OCI-M2 (cell line): ENCODE measurements around the gene HPGD.
"Not testable (repeated sequence)": the region's sequence is repeated elsewhere in the genome, so short reads cannot be mapped to it uniquely, and the experiment has no call there.

Experiments used
- DNase-seq: peaks from one replicate; lab custom pipeline; 2025; ENCODE audit not compliant: unreplicated experiment; lab: John Stamatoyannopoulos, UW

The HPGD gene

DNA sequence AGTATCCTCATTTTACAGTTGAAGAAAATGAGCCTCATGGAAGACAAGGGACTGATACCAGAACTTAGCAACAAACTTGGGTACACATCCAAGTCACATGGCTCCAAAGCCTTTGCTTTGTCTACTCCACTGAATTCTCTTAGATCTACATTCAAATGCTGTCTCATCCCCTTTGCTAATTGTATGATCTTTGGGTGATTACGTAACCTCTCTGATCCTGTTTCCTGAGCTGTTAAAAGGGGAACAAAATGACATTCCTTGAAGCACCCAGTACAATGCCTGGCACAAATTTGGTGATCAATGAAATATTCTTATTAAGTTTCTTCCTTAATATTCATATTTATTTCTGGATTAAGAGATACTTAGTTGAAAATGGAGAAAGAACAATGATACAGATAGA lies 5.9 kb upstream of the HPGD start:
- DNase-seq, result no peak

DNA sequence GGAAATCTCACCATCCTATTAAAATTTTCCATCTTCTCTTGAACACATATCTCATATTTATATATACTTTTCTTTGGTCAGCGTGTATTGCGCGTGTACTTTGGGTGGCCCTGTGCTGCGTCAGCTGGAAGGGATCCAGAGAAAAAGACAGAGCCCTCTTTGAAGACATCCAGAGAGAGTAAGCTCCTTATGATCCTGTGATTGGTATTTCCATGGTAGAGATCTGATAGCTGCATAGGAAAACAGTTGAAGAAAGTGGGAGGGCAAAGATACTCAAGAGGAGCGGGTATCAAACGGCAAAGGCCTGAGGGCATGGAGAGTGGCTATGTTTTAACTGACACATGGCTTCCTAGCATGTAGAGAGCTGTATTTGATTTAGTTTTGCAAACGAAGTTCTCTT lies 4.4 kb upstream of the HPGD start:
- no peak for DNase-seq

DNA sequence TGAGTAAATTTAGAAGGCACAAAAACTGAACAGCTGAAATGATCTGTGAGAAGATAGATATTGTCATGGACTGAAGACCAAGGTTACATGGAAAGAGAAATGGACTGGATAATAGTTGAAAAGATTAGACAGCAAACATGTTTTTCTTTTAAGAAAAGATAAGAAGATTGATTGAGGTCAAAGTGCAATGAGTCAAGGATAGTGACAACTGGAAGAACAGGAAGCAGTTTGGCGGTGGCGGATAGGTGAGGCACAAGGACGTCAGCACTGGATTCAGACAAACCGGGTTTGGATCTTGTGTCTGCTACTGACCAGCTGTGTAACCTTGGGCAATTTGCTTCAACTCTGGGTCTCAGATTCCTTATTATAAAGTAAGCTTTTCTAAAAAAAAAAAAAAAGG lies 2.0 kb upstream of the HPGD start:
- DNase-seq, result no peak

DNA sequence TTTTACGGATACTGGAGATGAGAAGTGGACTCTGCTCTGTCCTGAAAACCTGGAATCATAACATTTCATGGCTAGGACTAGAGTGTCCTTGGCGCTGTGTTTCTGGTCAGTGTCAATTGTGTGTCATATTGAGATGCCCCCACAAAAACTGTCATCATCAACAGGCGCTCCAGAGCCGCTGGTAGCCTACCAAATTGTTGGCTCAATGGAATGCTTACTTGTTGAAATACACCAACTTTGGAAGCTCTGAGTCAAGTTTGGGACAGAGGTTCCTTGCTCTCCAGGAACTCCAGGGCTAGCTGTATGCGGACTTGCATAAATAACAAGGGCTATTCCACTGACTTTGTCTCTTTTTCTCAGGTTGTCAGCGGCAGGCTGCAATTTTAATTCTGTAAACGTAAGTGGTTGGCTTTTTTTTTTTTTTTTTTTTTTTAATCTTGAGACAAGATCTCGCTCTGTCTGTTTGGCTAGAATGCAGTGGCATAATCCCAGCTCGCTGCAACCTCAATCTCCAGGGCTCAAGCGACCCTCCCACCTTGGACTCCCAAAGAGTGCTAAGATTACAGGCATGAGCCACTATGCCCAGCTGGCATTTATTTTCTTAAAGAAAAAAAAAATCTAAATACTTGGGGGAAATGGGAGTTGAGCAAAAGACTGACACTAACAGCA lies 871 bp upstream of the HPGD start:
- no peak for DNase-seq

DNA sequence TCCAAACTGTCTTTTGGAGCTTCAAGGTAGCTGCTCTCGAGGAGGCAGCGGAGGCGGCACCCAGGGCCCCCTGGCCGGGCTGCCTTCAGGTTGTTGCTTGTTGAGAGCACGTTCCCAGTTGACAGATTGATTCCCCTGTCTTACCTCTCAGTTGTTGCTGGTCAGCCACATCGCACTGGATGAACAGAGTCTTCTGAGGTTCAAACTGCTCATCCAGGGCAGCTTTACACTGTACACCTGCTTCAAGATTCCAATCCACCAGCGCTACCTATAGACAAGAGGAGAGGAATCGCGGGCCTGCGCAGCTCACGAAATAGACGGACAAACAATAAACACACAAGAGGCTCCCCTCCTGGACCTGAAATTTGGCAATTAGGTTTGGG lies 497 bp downstream of the HPGD start:
- DNase-seq, result no peak

DNA sequence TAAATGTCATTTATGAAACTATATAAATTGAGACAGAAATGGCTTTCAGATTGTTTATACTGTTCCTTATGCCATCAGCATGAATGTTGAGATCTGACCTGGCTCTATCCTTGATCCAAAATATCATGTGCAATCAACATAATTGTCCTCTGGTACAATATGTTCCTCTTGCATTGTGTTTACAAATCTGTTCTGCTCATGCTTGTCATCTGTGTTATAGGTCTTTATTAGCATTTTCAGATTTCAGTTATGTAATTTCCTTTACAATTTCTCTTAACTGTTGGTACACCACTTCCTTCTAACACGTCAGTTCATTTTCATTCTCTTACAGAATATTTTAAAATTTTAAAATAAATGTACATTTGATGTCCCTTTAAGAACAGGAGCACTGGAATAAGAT lies 1.6 kb downstream of the HPGD start:
- no peak for DNase-seq

DNA sequence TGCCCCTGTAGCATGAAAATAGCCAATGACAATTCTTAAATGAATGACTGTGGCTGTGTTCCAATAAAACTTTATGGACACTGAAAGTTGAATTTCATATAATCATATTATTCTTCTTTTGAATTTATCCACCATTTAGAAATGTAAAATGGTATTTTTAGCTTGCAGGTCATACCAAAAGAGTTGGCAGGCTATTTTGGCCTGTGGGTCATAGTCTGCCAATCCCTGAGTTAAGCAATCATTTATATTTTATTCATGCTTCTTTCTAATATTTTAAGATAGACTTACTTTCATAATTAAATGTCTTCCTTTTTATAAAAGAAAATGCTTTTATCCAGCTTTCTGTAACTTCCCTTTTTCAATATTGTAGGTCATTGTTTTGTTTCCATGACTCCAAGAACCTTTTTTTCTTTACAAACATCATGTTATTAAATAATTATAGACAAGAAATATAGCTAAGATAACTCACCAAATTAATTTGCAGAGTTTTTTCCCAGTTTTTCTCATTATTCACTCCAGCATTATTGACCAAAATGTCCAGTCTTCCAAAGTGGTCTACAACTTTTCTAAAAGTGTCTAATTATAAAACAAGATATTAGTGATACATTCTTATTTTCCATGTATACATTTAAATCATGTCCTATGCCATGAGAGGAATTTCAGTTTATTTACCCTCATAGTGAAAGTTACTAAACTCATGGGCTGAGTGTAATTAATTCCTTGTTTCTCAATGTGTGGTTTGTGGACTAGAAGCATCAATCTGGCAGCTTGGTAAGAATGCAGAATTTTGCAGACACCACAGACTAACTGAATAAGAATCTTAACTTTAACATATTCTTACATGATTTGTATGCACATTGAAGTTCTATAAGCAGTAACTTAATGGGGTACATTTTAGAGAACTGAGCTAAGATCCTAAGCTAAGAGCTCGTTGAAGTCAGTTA lies 4.5 kb downstream of the HPGD start:
- no peak for DNase-seq

DNA sequence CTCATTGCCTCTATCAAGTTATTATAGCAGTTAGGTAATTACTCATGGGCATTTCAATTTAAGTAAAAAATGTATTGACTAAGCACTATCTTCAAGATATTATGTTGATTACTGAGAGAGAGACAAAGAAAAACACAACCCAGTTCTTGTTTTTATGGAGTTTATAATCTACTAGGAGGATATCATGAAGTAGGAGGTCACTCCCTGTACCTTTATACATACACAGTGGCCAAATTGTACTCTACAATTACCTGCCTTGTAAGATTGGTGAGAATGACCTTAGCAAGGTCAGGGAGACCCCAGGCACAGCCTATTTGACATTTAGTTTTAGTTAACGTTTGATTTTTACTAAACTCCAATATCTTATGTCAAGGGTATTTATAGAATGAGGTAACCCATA lies 5.5 kb downstream of the HPGD start:
- no peak for DNase-seq

DNA sequence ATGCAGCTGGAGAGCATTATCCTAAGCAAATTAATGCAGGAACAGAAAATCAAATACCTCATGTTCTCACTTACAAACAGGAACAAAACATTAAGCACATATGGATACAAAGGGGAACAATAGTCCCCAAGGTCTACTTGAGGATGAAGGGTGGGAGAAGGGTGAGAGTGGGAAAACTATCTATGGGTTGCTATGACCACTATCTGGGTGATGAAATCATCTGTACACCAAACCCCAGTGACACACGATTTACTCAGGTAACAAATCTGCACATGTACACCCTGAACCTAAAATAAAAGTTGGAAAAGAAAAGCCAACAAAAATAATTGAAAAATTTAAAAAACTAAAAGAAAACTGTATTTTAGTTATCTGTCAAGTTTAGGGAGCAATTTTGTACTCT lies 5.9 kb downstream of the HPGD start:
- no peak for DNase-seq

DNA sequence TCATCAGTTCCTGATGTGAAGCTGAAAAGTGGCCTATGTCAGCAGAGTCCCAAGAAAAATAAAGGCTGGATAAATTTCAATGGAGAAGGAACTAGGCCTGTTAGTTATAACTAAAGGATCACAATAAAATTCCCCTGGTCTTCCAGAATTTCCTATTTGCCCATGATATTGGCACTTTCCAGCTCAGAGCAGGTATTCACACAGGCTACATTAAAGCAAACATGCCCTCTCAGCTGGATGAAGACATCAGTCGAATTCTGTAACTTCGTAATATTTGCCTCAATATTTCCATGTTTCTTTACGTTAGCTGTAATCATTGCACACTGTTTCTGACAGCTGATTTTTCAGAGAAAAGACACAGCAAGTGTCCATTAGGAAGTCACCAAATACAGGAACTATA lies 9.5 kb downstream of the HPGD start:
- no peak for DNase-seq

DNA sequence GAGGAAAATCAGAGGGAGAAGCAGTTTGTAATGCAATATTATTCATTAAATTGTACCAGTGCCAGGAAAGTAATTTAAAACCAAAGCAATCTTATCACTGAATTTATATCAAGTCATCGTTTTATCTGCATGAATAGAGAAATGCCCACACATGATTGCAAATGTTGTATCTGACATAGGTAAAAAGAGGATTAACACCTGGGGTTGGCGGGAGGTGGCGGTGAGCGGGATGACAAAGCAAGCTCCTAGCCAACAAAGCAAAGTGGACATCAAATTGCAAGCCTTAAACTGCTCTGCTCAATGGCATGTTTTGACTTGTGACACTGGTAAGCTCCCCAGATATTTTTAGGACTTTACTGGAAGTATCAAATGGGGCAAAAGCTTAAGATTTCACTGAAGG lies 16.4 kb downstream of the HPGD start:
- DNase-seq, result no peak

DNA sequence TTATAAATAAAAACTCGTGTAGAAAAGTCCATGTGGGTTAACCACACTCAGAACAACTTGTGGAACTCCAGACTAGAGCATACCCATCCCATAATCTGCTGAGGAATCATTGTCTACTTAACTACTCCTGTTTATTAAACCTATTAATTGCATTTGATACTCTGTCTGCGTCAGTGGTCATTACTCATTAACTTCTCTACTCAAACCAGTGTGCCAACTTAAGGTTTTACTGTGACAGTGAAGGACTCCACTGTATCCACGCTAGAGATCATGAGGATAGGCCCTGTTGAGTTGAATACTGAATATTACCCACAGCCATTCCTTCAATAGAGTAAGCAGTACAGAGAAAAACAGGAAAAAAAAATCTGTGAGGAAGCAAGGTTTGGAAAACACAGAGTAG lies 17.3 kb downstream of the HPGD start:
- DNase-seq, result no peak

DNA sequence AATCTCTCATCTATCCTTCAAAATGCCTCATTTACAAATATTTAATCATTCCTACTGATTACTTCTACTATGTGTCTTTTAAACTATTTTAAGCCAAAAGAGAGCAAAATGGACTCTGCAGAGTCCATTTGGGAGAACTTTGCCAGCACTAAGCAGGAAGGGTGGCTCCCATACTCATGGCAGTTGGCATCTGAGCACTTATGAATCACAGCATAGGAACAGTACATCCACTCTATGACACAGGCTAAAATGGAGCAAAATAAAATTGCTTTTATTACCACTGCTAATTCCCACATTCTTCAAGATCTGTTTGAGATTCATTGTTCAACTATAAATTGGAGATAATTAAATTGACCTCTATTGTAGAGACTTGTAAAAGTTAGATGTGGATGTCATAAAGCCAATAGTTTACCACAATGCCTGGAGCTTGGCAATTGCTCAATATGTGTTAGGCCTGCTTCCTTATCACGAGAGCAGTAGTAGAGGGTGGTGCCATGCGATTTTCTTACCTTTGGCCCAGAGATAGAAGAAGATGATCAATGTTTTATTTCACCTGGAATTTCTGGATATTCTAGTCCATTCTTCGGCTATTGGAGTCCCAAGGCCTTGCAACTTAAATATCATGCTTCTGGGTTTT lies 19.1 kb downstream of the HPGD start:
- DNase-seq, result no peak

DNA sequence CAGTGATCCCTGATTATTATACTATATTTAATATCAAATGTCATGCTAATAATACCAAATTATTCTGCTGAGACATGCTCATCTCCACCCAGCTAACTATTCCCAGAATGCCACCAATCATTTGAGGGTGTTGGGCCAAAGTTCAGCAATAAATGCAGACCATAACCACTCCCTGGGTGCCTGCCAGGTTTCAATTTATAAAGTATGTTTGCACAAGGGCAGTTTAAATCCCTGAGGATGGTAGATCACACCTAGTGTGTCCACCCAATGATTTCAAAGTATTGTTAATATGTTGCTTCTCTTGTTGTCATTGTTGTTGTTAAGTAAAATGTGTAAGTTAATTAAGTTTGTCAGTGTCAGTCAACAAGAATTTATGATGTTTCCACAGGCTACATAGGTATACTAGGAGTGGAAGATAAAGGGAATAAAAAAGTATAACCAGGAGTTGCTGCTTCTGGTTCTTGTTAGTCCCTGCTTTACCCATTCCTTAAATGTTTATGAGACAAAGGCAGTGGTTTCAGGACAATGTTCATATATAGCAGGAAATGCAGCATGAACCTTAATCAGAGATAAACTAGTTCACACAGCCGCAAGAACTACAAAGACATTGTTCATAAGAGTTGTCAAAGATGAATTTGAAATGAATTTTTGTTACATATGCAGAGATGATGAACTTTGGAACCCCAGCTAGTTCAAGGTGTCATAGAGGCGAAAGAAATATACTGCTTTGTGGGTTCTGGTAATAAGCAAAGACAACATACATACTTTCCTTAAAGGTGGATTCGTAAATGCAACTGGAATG lies 25.5 kb downstream of the HPGD start:
- no peak for DNase-seq

DNA sequence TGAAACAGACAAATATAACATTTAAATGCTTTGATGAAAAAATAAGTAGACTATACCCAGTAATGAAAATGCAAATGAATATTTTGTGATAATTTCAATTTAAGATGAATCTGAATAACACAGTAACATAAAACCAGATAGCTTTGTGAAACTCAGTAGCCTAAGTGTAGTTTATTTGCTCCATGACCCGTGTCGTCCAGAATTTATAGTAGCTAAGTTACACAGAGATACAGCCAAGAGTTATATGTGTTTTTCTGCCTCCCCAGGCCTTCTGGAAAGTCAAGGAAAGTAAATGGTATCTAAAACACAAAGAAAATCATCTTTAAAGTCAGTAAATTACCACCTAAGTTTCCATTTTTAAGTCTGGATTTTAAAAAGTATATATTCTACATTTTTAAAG lies 26.7 kb downstream of the HPGD start:
- DNase-seq, result no peak

DNA sequence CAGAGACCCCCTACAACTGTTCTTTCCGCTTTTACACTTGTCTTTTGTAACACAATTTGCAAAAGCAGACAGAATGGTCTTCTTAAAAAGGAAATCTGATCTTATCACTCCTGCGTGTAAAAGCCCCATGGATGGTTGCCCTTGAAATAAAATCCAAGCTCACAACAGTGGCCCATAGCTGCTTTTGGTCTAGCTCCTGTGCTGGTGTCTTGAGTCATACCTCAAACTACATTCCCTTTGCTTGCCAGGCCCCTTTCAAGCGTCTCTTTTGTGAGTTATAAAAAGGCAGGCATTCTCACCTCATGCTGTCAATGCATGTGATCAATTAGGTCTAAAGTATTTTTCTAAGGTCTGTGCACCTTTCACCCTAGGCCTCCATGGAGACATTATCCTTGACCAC lies 27.6 kb downstream of the HPGD start:
- DNase-seq, result no peak

DNA sequence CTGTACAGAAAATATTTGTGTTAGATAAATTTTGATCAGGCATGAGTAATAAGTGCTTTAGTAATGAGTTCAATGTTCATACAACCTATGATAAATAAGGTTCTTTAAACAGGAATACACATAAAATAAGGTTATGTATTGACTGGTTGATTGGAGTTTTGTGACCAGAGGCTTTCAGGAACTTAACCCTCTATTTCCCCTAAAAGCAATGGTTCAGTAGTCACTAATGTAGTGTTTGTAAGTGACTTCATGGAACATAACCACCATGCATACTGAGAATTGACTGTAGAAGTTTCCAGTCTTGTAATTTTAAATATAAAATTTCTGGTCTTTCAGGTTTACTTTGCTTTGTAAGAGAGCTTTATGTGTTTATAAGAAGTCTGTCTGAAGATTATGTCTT lies 28.1 kb downstream of the HPGD start:
- DNase-seq, result no peak

DNA sequence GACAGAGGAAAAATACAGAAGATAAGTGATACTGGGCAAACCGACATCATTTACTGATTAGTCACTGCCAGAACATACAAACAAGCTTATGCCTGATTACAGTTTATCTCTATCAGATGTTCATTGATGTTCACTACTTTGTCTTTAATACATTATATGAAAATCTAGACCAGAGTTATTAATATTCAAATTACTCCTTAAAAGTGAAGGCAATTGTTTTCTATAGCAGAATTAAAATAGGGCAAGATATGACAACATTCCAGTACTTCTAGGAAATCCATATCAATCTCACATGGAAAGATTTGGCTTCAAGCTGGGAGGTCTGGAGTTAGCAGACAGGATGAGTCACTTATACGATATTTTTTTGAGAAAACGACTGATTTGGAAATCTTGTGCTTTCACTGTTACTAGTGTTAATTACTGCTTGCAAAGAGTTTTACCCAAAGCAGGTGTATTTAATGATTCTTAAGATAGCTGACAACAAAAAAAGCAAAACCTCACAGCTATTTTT lies 31.8 kb downstream of the HPGD start:
- no peak for DNase-seq

DNA sequence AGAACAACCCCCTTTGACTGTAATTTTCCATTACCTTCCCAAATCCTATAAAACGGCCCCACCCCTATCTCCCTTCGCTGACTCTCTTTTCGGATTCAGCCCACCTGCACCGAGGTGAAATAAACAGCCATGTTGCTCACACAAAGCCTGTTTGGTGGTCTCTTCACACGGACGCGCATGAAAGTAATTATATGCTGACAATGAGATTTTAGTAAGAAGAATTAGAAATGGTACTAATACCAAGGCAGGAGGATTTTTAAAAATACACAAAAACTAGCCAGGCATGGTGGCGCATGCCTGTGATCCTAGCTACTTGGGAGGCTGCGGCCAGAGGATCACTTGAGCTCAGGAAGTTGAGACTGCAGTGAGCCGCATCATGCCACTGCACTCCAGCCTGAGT lies 33.9 kb downstream of the HPGD start:
- DNase-seq, result not testable (repeated sequence)

DNA sequence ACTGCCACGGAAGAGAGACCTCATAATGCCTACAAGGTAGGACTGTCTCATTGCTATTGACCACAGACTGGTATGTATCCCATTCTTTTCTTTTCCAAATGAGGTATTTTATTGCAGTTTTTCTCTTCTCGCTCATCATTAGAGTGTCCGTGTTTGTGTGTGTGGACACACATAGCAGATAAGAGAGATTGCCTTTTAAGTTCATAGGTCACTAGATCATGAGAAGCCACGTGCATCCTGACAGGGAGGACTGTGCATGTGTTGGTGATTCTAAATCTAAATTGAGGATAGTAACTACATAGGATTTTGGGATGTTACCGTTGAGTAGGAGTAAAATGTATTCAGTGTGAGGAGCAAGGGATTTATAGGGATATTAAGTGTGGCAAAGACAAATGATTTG lies 37.3 kb downstream of the HPGD start:
- no peak for DNase-seq

DNA sequence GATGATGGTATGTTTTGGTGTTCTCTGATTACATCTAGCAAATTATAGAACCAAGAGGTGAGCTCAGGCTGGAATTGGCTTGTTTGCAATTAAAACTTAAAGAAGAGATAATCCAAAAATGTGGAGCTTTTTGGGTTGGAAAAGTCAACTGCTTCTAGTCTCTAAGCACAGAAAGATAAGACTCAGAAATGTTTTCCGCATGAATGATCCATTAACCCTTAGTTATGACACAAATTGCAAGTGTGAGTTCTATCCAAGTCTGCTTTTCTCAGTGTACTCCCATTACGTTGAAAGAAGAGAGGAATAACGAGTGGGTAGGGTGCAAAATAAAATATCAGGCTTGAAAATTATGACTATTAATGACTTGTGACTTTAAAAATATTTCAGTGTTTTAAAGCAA lies 38.5 kb downstream of the HPGD start:
- DNase-seq, result no peak
